NCI-H1092 (cell line): ENCODE data around the gene LONP1.
"Not testable (repeated sequence)": the region's sequence is repeated elsewhere in the genome, so short reads cannot be mapped to it uniquely, and the experiment has no call there.

Experiments used
- DNase-seq: peaks from one replicate; lab custom pipeline; 2025; lab: John Stamatoyannopoulos, UW

The LONP1 gene

DNA sequence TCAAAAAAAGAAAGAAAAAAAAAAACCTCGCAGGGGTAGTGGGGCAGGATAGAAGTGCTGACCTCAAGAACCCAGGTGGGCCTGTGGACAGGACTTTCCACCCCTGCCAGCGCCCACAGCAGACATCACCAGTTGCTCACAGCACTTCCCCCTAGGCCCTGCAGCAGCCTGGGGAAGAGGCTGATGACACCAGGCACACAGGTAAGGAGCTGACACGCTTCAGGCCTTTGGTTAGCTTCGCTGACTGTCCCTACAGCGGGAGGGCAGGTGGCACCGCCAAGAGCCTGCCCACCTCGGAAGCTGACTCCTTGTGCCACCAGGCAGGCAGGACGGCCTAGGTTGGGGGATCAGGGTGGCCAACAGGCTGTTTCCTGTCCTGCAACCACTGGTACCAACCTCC is 8.9 kb downstream of the LONP1 start:
- no peak for DNase-seq

DNA sequence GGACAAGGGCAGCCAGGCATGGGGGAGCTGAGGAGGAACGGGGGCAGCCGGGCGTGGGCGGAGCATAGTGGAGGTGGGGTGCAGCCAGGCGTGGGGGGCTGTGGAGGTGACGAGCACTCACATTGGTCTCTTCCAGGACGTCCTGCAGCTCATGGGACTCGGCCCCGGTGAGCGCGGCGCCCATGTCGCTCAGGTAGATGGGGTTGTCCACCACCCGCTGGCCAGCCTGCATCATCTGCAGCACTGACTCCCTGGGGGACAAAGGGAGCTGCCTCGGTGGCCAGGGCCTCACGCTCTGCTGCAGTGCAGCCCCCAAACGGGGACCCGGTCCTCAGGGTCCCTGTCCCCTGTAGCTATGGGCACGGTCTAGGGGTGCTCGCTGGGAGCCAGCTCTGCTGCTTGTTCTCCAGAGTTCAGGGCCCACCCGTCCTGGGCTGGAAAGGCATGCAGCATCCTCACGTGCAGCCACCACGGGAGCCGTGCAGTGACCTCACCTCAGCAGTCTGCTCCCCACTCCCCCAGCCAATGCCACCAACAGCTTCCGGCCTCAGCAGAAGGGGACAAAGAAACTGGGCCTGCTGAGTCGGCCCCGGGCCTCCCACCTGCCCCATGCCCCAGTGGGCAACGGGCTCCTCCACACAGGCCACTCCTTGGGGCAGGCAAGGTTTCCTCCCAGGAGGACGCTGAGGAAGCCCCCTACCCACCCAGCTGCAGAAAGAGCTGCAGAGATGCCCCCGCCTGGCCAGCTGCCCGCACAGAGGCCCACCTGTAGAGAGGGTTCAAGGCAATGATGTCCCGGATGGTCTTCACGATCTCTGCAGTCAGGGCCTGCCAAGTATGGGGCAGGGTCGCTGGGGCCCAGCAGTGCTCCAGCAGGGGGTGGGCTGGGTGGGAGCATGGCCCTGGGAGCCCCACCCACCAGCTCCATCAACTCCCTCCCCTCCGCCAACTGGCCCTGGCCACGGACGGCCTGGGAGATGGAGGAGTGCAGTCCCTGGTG is 12.1 kb downstream of the LONP1 start:
- DNase-seq = no peak

DNA sequence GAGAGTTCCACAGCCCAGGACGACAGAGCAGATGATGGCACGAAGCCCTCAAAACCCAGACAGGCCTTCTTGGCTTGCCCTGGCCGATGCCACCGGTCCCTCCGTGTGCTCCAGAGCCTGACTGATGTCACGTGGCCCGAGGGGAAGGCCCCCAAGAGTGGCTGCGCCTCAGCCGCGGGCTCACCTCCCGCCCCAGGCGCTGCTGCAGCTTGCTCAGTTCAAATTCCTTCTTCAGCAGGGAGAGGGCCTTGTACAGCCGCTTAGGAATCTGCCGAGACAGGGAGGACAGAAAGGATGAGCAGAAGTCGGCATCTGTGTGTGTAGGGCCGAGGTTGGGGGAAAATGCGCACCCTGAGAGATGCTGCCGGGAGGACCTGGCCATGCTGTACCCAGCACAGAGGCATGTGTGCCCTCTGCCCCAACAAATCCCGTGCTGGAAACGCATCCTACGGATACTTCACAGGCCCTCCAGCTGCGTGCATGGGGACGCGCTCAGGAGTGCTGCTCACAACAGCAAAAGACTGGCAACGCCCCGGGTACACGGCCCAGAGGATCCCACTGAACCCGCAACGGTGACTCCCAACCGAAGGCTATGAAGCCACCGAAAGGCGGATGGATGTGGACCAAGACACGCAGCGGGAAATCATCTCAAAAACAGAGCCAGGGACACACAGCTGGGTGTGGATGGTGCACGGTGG is 12.9 kb downstream of the LONP1 start:
- DNase-seq = no peak

DNA sequence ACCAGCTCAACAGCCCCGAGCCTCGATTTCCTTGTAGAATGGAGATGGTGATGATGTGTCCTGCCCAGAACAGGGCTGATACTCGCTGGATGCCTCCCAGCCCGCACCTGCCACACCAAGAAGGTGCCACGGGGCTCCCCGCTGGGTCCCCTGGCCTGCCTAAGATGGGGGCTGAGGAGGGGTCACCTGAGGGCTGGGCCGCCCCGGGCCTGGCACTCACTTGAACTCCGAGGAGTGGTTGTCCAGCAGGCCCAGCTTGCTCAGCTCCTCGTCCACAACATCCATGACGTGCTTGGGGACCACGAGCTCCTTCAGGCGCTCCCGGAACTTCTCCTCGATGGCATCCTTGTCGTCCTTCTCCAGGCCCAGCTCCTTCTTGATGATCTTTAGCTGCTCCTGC is 14.4 kb downstream of the LONP1 start:
- no peak for DNase-seq

DNA sequence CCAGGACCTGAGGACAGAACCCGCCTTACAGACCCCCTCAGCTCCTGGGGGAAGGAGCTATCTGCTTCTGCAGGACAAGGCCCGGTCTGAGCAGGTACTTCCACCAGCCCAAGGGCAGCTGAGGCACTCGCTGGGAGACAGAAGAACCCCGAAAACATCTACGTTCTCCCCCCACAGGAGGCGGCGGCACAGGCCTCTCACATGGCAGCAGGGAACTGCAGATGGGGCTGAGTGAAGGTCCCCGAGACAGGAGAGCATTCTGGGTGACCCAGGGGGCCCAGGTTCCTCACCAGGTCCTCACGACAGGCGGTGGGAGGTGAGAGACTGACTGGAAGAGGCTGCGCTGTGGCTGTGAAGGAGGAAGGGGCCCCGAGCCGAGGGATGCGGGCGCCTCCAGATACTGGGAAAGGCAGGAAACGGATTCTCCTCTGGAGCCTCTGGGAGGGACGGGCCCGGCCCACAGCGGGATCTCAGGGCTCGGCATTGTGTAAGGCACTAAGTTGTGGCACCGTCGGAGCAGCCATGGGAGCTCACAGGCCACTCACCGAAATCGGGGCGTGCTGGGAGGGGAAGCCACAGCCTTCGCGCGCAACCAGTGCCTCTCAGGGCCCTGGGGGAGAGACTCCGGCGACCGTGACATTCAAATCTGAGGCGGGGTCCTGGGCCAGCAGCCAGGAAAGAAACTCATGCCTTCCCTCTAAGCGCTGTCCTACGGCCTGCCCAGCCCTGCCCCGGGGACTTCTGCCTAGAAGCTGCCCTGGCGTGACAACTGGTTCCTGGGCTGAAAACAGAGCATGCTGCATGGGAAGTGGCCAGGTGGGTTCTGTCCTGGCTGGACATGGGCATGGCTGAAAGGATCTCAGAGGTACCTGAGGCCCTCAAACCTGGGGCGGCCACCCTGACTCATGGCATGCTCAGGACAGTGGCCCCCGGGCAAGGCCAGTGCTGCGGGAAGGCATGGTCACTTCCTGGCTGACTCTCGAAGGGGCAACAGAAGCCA is 15.8 kb downstream of the LONP1 start:
- DNase-seq = no peak

DNA sequence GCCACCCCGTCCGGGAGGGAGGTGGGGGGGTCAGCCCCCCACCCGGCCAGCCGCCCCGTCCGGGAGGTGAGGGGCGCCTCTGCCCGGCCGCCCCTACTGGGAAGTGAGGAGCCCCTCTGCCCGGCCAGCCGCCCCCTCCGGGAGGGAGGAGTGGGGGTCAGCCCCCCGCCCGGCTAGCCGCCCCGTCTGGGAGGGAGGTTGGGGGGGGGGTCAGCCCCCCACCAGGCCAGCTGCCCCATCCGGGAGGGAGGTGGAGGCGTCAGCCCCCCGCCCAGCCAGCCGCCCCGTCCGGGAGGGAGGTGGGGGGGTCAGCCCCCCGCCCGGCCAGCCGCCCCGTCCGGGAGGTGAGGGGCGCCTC is 17.9 kb downstream of the LONP1 start:
- not testable (repeated sequence) for DNase-seq

DNA sequence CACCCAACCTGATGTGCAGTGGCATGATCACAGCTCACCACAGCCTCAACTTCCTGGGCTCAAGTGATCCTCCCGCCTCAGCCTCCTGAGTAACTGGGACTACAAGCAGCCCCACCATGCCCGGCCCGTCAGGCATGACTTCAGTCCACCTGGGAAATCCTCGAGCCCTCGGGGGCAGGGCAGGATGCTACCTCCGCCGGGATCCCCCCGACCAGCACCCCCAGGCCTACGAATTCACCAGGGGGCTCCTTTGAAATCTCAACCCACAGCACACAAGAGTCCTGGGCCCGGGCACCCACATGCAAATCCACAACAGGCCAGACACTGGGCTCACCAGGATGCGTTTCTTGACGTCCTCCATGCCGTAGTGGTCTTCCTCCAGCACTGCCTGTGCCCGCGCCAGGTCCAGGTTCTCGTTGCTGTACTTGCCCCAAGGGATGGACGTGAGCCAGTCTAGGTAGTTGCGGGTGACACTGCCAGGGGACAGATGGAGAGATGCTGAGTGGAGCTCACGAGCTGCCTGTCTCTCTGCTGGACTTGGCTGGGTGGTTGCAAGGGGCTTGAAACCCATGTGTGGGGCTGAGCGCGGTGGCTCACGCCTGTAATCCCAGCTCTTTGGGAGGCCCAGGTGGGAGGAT is 19.4 kb downstream of the LONP1 start:
- DNase-seq = no peak

DNA sequence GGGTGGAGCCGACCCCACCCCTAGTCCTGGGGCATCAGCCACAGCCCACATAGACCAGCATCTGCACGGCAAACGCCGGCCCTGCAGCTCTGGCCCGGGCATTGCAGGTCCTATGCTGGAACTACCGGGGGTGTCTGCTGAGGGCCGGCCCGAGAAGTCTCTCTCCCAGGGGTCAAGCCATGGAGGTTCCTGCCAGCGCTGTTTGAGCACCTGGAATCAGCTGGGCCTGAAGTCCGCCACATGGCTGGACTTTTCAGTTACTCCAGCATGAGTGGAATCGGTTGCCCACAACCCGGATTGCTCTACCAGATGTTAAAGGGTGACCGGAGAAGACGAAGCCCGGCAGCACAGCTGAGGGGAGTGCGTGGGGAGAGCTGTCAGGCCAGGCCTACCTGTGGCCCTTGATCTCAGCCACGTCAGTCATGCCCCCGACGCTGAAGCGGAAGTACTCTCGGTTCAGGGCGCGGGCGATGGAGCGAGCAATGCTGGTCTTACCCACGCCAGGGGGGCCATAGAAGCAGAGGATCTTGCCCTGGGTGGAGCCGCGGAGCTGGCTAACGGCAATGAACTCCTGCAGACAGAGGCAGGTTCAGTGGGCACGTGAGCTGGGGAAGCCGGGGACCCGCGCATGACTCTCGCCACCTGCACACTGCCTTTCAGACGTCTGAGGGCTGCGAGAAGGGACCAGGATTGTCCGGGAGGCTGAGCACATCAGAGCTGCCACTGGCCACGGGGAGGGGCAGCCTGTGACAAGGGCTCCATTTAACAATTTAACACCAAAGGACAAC is 21.1 kb downstream of the LONP1 start:
- DNase-seq = no peak

DNA sequence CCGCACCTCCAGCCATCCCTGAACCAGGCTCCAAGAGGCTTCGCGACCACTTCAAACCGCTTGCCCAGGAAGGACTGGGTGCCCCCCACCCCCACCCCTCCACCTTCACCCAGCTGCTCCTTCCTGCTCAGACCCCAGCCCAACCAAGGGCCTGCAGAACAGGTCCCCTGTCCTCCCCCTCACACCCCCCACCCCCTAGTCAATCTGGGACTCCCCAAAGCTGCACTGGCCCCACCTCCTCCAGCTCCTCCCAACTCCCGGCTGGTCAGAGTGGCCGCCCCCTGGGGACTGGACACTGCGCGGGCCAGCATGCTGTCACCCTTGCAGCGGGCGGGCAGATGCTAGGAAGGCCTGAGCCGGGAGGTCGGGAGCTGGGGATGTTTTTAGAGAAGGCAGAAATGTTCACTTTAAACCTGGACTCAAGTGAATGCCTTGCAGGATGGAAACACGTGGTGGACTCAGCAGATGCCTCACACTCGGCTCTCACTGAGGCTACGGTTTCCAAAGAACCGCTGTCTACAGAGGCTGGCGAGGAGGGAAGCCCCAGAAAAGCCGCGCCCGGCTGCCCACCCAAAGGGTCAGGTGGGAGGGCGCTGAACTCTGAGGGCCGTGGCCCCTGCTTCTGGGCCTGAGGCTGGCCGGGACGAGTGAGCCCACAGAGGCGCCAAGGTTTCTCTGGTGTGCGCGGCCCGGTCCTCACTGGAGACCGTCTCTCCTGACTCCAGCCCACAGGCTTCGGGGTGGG is 21.9 kb downstream of the LONP1 start:
- no peak for DNase-seq

DNA sequence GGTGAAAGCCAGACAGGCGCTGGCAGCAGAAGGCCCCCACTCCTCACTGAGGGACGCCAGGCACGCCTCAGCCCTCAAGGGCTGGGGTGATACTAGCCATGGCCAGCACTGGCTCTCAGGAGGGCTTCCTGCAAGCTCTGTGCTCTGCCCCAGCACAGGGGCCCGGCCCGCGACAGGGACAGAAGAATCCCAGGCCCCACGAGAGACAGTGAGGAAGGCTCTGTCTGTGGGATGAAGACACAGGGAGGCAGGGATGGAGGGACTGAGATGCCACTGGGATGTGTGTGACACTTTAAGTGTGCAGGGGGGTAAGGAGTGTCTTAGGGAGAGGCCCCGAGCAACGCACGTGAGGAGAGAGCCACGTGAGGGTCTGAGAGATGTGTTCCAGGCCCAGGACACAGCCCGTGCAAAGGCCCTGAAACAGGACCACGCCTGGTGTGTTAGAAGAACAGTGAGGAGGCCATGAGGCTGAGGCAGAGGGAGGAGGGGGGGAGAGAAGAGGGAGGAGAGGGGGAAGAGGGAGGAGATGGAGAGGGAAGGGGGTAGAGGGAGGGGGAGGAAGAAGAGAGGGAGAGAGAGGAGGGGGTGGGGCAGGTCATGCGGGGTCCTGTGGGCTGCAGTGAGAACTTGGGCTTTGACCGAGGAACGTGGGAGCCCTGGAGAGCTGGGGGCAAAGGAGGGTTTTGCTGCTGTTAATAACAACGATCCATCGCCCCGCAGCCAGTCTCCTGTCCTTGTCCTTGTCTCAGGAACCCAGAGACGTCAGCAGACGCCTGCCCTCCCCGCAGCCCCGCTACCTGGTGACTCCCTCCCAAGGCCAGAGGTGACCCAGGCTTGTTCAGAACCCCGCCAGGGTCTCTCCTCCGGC is 22.7 kb downstream of the LONP1 start:
- no peak for DNase-seq

DNA sequence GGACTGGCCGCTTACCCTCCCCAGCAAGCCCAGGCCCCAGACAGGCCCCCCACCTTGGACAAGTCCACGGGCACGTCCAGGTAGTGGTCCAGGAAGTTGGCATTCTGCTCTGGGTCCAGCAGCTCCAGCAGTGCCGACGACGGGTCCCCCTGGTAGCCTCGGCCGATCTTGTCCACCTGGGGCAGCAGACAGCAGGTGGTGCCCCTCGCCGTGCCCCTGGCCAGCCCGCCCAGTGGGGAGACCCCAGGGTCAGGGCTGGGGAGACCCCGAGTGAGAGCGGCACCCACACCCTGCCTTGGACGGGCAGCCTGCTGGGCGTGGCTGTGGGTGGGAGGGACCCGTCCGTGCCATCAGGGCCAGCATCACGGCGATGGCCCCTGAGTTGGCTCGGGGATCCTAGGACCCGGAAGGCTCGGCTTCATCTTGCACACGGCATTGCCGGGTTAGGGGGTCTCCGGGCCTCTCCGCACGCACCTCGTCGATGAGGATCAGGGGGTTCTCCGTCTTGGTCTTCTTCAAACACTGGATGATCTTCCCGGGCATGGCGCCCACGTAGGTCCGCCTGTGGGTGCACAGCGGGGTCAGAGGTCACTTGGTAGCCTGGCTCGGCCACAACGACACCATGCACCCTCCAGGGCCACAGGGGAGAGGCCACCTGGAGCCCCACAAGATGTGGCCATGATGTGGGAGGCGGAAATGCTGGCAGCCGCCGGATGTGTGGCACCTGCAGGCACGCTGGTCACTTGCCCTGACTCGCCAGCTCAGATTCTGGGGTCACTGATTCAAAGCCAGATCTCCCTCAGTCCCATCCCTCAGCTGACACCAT is 23.5 kb downstream of the LONP1 start:
- no peak for DNase-seq

DNA sequence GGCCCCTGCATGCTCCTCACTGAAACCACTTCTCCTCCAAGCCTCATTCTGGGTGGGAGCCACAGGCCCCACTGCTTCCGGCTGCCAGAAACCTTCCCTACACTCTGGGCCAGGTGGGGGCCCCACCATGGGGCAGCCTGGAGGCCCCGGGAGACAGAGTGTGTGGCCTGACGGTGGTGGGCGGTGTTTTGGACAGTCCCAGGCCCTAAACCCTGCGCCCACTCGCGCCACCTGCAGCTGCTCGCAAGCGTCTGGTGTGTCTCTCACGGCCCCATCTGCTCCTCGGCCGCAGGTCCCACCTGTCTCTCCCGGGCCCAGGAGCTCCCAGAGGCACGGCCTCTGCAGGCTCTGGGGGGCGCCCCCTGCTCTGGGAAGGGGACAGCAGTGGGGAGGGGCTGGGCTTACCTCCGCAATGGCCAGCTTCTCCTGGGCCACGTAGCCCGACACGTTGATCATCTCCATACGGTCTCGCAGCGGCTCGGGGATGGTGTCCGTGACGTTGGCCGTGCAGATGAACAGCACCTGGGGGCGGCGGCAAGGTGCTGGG is 24.2 kb downstream of the LONP1 start:
- no peak for DNase-seq

DNA sequence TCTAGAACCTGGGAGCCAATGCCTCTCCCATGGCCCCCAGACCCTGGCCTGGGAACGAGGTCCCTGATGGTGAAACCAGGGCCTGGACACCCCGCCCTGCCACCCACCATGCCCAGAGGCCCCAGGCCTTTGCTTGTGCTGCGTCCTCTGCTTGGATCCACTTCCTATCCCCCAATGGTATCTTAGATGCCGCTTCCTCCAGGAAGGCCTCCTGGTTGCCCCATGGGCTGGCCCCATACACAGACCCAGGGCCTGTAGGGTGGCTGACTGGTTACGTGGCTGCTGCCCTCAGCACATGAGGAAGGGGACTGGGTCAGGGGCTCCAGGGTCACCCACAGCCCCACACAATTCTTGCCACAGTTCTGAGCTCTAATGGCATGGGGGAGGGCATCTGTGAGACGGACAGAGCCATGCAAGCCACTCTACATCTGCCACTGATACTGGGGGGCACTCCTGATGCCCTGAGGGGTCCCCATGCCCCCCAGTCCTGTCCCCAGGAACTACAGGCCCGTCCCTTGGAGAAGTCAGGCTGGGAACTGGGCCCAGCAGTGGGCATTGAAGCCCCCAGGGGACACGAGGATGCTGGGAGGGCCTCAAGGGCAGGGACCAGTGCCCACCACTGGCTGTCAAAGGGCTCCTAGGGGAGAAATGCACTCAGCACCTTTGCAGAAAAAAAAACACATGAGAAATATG is 24.8 kb downstream of the LONP1 start:
- no peak for DNase-seq

DNA sequence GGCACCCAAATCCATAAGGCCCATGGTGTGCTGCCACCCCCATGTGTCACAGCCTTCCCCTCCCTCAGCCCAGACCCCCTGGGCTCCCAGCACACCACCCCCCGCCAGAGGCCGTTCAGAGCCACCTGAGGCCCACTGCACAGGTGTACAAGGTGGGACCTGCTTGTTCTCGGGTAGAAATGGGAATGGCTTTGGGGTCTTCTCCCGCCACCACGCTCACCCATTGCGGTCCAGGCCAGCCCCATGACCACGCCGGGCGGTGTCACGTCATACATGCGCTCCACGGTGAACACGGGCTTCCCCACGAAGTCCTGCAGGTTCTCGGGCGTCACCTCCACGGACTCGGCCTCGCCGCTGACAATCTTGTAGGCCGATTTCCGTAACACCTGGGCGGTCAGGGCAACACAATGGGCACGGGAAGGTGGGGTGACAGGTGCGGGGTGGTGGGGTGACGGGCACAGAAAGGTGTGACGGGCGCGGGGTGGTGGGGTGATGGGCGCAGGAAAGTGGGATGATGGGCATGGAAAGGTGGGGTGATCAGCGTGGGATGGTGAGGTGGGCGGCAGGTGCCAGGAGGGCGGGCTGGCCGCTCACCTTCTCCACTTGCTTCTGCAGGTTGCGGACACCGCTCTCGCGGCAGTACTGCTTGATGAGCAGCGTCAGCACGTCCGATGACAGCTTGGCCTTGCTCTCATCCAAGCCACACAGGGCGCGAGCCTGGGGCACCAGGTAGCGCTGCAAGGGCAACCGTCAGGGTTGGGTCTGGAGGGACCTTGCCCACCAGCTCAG is 25.6 kb downstream of the LONP1 start:
- DNase-seq = no peak

DNA sequence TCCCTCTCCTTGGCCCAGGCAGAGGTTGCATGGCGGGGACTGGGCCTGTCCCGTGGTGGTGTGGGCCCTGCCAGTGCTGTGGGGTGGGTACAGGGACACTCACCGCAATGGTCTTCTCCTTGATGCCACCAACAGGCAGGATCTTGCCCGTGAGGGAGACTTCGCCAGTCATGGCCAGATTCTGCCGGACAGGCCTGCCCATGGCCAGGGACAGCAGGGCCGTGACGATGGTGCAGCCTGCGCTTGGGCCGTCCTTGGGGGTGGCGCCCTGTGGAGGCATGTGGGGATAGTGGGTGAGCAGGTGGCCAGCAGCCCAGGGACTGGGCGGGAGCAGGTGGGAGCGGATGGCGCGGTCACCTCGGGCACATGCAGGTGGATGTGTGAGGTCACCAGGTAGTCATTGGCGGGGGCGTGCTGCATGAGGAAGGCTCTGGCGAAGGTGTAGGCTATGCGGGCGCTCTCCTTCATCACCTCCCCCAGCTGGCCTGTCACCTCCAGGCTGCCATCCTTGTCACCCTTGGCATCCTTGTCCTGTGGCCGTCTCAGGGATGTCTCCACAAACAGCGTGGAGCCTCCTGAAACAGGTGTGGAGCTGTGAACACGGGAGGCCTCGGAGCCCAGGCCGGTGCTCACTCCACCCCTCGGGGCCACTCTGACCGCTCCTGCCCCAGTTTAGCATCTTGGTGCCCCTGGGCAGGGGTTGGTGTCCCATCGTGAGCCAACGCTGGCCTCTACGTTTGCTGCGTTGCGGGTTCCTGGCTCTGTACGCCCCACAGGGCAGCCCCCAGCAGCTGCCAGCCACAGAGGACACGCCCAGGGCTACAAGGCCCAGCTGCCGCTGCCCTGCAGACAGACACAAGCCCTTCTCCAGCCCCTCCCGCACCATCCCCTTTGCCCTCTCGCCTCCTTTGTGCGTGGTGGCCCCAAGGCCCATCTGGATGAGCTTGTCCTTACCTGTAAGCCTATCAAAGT is 26.5 kb downstream of the LONP1 start:
- no peak for DNase-seq
